A673 (cell line): ENCODE measurements around the gene NAPB. TPM values are rescaled to one million over a fixed set of nuclear protein-coding genes. Genes with fewer than 3 reads are reported as not detected.

Source experiments
- BruUV-seq: library from RNA; stranded (reverse); fragments of 400-500 nt; replicated peaks from 2 replicates; lab custom pipeline; 2021; lab: Mats Ljungman, UMichigan
- CTCF ChIA-PET: fragments of 300-600 bp; sonication (Branson Sonifier 250); formaldehyde crosslinking; loops from one replicate; lab custom pipeline; 2022; ENCODE audit warnings: antibody characterized with exemption; lab: Charles Lee
- POLR2A ChIA-PET: fragments of 300-600 bp; sonication (Branson Sonifier 250); formaldehyde crosslinking; loops from one replicate; lab custom pipeline; 2022; ENCODE audit warnings: antibody characterized with exemption; ENCODE audit not compliant: low non-redundant PET; lab: Charles Lee
- DNase-seq: peaks from one replicate; pipeline ENCODE4 v3.0.0-alpha.2; 2015; ENCODE audit warnings: low spot score
- H3K27ac ChIP-seq: fragments of 200-600 bp; sonication (generic); 2 replicates; pipeline ENCODE4 v1.5.1; 2016; ENCODE audit warnings: mixed run types, low read depth, mild to moderate bottlenecking, mixed read lengths, antibody characterized with exemption, low read length; ENCODE audit not compliant: poor library complexity, severe bottlenecking
- H3K27me3 ChIP-seq: fragments of 200-600 bp; sonication (generic); replicated peaks from 2 replicates; pipeline ENCODE4 v1.6.1; 2017; ENCODE audit warnings: mixed run types, low read depth, mild to moderate bottlenecking, mixed read lengths, antibody characterized with exemption, low read length; ENCODE audit not compliant: insufficient read depth, poor library complexity
- H3K36me3 ChIP-seq: fragments of 200-600 bp; sonication (generic); 2 replicates; pipeline ENCODE4 v1.6.1; 2016; ENCODE audit warnings: mixed run types, mild to moderate bottlenecking, mixed read lengths, antibody characterized with exemption, low read length; ENCODE audit not compliant: insufficient read depth, poor library complexity, severe bottlenecking
- H3K4me1 ChIP-seq: fragments of 200-600 bp; sonication (generic); 2 replicates; pipeline ENCODE4 v1.6.1; 2017; ENCODE audit warnings: mixed run types, mild to moderate bottlenecking, mixed read lengths, antibody characterized with exemption, low read length; ENCODE audit not compliant: insufficient read depth, poor library complexity, severe bottlenecking
- H3K4me3 ChIP-seq: fragments of 200-600 bp; sonication (generic); 2 replicates; pipeline ENCODE4 v1.5.1; 2016; ENCODE audit warnings: low read depth, mixed run types, mild to moderate bottlenecking, mixed read lengths, low read length; ENCODE audit not compliant: poor library complexity, severe bottlenecking
- H3K9me3 ChIP-seq: fragments of 200-600 bp; sonication (generic); 2 replicates; pipeline ENCODE4 v1.6.1; 2016; ENCODE audit warnings: mixed run types, low read depth, mild to moderate bottlenecking, mixed read lengths, antibody characterized with exemption, low read length; ENCODE audit not compliant: poor library complexity, severe bottlenecking
- CTCF ChIP-seq: fragments of 300-800, 200-600 bp; sonication (generic); conservative IDR thresholded peaks from 2 replicates; pipeline ENCODE4 v1.5.1; 2017; ENCODE audit warnings: low read depth, mild to moderate bottlenecking, antibody characterized with exemption, low read length, moderate library complexity, mixed read lengths
- EZH2 ChIP-seq: fragments of 200-600 bp; sonication (generic); IDR thresholded peaks from 2 replicates; pipeline ENCODE4 v1.6.1; 2017; ENCODE audit warnings: borderline replicate concordance, low read depth, mild to moderate bottlenecking, mixed read lengths, antibody characterized with exemption, low read length; ENCODE audit not compliant: poor library complexity, severe bottlenecking
- intact Hi-C: fragments of 100-400 bp; cut with micrococcal nuclease; formaldehyde crosslinking; loops from one replicate; pipeline ENCODE4 v1.10.0; 2022; ENCODE audit not compliant: unreplicated experiment
- total RNA-seq: library from RNA; stranded (reverse); gene quantifications from 2 replicates; pipeline ENCODE4 v1.2.3, GENCODE V29; 2021

NAPB gene
- total RNA-seq, 1 experiment from 2014 or later: 11.6 TPM

GRCh38 chr20:23434521-23435313 is 13.4 kb upstream of the NAPB start:
- POLR2A ChIA-PET: no interaction called here
- BruUV-seq: no TSS peak

GRCh38 chr20:23433628-23434027 is 12.3 kb upstream of the NAPB start:
- CTCF ChIA-PET: no interaction called here
- BruUV-seq: no TSS peak

More at GRCh38 chr20:23434521-23435313, 13.4 kb upstream of the NAPB start:
- H3K4me3 ChIP-seq: no peak overlapping the region
- no peak overlapping the region for H3K27ac ChIP-seq
- H3K4me1 ChIP-seq: no peaks in the 10 kb centered on the region
- TF ChIP-seq EZH2 (no peak), CTCF (no peak)
- no peaks in the 10 kb centered on the region for H3K9me3 ChIP-seq
- no peaks in the 10 kb centered on the region for H3K36me3 ChIP-seq
- DNase-seq: no peak
- CTCF ChIA-PET: no interaction called here
- no peaks in the 10 kb centered on the region for H3K27me3 ChIP-seq
- intact Hi-C loops: no loop called here

GRCh38 chr20:23425129-23425528 is 3.8 kb upstream of the NAPB start:
- no peak for DNase-seq
- POLR2A ChIA-PET: no interaction called here
- Histone ChIP-seq H3K27ac (no peak overlapping the region), H3K27me3 (no peaks in the 10 kb centered on the region), H3K9me3 (no peaks in the 10 kb centered on the region), H3K36me3 (no peaks in the 10 kb centered on the region), H3K4me1 (no peaks in the 10 kb centered on the region), H3K4me3 (no peak overlapping the region)
- no TSS peak for BruUV-seq
- CTCF ChIA-PET: no interaction called here
- intact Hi-C loops: no loop called here
- no peak for TF ChIP-seq EZH2
- no peak for TF ChIP-seq CTCF

More at GRCh38 chr20:23433628-23434027, 12.3 kb upstream of the NAPB start:
- no peaks in the 10 kb centered on the region for H3K36me3 ChIP-seq
- no peaks in the 10 kb centered on the region for H3K4me1 ChIP-seq
- TF ChIP-seq CTCF: no peak
- TF ChIP-seq EZH2: no peak
- H3K27me3 ChIP-seq: no peaks in the 10 kb centered on the region
- no peak overlapping the region for H3K4me3 ChIP-seq
- DNase-seq: no peak
- intact Hi-C loops: no loop called here
- no peaks in the 10 kb centered on the region for H3K9me3 ChIP-seq
- POLR2A ChIA-PET: no interaction called here
- no peak overlapping the region for H3K27ac ChIP-seq
